Activated CD4-positive, alpha-beta T cell treated with anti-CD3 and anti-CD28 coated beads for 1 hour (primary cell): ENCODE results near the gene GPR78.
"Not testable (repeated sequence)": the region's sequence is repeated elsewhere in the genome, so short reads cannot be mapped to it uniquely, and the experiment has no call there.

Experiments used
- DNase-seq: peaks from one replicate; pipeline ENCODE4 v3.0.0-alpha.2; 2020

Gene GPR78

GRCh38 chr4:8568068-8568668, 12.0 kb upstream of the GPR78 start:
- DNase-seq, result no peak

- DNase-seq, result no peak
Measured at GRCh38 chr4:8570201-8570600, 10.0 kb upstream of the GPR78 start.

GRCh38 chr4:8571702-8572685, 8.2 kb upstream of the GPR78 start:
- DNase-seq, result no peak

- no peak for DNase-seq
Measured at GRCh38 chr4:8573266-8573665, 6.9 kb upstream of the GPR78 start.

GRCh38 chr4:8574796-8575370, 5.3 kb upstream of the GPR78 start:
- no peak for DNase-seq

- no peak for DNase-seq
Measured at GRCh38 chr4:8575457-8575856, 4.7 kb upstream of the GPR78 start.

GRCh38 chr4:8576591-8576990, 3.6 kb upstream of the GPR78 start:
- DNase-seq, result not testable (repeated sequence)

- no peak for DNase-seq
Measured at GRCh38 chr4:8577046-8577445, 3.1 kb upstream of the GPR78 start.

- no peak for DNase-seq
Measured at GRCh38 chr4:8577972-8578371, 2.2 kb upstream of the GPR78 start.

- DNase-seq, result no peak
Measured at GRCh38 chr4:8578717-8579116, 1.5 kb upstream of the GPR78 start.

GRCh38 chr4:8579526-8580320, 469 bp upstream of the GPR78 start:
- DNase-seq, result no peak

- no peak for DNase-seq
Measured at GRCh38 chr4:8581094-8581861, 1.1 kb downstream of the GPR78 start.

- no peak for DNase-seq
Measured at GRCh38 chr4:8582016-8582415, 1.8 kb downstream of the GPR78 start.

GRCh38 chr4:8582436-8582835, 2.2 kb downstream of the GPR78 start:
- no peak for DNase-seq

- no peak for DNase-seq
Measured at GRCh38 chr4:8582941-8583654, 2.9 kb downstream of the GPR78 start.

- no peak for DNase-seq
Measured at GRCh38 chr4:8583655-8584025, 3.4 kb downstream of the GPR78 start.

GRCh38 chr4:8585186-8585585, 5.0 kb downstream of the GPR78 start:
- no peak for DNase-seq

GRCh38 chr4:8585721-8586212, 5.6 kb downstream of the GPR78 start:
- DNase-seq, result no peak

GRCh38 chr4:8586246-8586645, 6.1 kb downstream of the GPR78 start:
- no peak for DNase-seq

- no peak for DNase-seq
Measured at GRCh38 chr4:8586671-8587468, 6.7 kb downstream of the GPR78 start.
